GM18870 (cell line): ENCODE measurements around the gene SNCB.
A peak's percentile ranks its signal among the peaks of the same experiment; 100 is the strongest.

ENCODE experiments used
- ATAC-seq: cut with Tn5 transposase; IDR thresholded peaks from one replicate; pipeline ENCODE4 v1.9.1; 2021; ENCODE audit warnings: moderate library complexity; ENCODE audit not compliant: unreplicated experiment

The SNCB gene

DNA sequence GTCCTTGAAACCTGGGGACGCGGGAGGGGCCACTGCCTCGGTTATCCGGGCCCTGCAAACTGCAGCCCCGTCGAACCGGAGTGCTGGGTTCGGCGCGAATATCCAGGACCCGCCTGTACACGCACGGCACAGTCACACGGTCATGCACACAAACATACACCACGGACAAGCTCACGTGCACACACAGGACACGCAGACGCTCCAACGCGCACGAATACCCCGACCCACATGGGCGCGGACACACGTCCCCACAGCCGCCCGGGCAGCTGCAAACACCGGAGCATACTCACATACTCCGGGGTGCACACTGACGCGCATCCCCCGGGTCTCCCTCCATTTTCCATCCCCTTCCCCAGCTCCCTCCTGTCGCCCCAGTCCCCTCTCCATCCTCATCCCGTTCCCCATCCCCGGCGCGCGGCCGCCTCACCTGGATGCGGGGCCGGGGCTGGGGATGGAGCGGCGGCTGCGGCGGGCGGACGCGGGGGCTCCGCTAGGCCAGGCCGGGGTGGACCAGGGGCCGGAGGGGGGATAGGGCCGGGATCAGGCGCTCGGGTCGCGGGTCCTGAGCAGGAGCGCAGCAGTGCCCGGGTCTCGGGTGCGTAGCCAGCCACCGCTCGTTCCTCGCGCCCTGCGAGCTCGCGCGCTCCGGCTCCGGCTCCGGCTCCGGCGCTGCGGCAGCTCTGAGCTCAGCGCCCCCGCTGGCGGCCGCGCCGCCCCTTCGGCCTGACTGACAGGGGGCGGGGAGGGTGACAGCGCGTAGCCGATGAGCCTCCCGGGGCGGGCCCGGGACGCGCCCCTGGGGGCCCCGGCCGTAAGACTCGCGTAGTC, at the start of gene SNCB, which contains the start of gene EIF4E1B:
TSS of gene SNCB (minus strand) at position 682 of the 828 bp plus-strand sequence. CDS start 880 bp downstream, outside the sequence.
TSS of gene EIF4E1B (plus strand) at position 823 of the 828 bp plus-strand sequence. CDS start 12,113 bp downstream, outside the sequence.
- no peak for ATAC-seq

DNA sequence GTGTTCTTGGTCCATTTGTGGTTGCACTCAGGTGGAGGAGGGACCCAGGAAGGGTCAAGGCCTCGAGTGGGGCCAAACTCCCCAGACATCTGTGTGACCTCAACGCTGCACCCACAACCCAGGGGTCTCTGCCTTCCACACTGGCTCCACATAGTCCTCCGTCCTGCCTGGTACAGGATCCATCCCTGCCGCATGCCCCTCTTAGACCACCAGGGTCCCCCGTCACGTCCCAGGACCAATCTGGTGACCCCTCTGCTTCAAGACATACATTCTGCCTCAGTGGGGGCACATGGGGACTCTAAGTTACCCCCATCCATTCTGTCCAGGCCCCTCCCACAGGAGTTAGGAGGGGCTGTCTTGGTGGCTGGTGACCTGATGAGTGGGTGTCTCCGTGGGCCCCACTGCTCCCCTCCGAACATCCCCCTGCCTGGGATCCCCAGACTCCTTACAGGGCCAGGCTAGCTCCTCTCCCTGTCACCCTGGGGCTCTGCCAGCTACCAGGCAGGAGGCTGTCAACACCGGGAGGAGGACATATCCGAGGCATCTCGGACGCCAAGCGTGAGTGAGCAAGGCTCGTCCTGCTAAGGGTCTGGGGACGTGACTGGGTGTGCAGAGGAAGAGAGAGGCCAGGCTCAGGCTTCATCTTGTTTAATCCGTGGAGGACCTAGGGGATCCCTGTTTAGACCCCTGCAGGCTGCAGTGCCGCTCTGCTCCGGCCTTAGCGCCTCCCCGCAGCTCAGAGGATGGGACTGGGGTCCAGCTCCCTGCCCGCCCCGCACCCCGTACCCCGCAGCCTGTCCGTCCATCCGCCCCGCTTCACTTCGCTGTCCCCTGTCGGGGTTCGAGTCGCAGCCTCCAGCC, 49.3 kb upstream of the SNCB start:
- no peak for ATAC-seq

DNA sequence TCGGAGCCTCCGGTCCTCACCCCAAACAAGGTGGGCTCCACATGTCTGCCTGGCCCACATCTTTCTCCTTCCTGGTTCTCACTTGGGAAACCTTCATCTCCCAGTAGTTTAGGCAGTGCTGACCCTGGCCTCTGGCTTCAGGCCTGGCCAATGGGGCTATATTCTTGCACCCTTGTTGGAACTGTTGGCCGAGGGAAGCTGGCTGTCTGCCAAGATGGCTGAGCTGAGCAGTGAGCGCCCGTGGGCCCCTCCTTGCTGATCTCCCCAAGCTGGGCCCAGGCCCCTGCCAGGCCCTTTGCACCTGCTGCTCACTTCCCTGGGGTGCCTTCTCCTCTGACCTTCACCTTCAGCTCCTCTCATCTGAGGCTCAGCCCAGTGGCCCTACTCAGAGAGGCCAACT, 48.2 kb upstream of the SNCB start:
- no peak for ATAC-seq

DNA sequence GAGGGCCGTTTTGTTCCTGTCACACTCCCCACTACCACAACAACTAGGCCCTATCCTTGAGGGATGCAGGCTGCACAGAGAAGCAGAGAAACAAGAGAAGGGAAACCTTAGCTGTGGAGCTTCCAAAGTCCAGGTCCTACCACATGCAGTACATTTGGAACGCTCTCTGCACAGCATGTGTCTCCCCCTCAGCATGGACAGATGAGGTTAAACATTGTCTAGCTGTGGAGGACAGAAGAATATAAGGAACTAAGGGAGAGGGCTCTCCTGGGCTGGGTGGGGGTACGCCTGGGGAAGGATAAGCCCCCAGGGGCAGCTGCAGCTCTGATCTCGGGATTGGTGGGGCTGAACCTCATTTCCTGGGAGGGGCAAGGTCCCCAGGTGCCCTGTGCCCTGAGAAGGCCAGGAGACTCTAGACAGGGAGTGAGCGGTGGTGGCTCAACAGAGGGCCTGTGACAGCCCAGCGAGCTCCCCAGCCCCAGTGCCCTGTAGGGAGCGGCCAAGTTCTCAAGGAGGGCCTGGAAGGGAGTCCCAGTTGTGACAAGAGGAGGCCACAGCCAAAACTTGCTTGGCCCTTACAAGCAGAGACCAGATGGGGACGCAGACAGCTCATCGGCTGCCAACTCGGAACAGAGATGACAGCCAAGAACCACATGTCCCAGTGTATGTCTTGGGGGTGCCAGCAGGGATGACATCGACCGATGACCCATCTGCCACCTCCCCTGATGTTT, 47.0 kb upstream of the SNCB start:
- no peak for ATAC-seq

DNA sequence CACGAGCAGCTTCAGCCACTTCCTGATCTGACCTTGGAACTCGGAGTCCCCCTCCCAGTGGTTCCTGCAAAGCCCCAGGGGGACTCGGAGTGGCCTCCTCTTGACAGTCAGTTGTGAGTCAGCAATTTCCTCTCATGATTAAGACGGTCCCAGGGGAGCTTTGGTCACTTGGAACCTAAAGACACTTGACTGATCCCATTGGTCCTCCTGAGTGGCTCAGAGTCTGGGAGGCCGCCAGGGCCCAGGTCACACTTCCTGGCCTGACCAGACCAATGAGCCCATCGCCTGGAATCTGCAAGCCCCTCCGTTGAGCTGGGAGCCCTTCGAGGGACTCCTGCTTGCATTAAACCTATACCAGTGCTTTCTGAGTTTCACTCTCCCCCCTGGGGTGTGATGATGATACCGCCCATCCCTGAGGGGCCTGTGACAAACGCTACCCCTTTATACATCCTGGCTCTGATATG, 46.1 kb upstream of the SNCB start:
- ATAC-seq = peak; percentile 58

DNA sequence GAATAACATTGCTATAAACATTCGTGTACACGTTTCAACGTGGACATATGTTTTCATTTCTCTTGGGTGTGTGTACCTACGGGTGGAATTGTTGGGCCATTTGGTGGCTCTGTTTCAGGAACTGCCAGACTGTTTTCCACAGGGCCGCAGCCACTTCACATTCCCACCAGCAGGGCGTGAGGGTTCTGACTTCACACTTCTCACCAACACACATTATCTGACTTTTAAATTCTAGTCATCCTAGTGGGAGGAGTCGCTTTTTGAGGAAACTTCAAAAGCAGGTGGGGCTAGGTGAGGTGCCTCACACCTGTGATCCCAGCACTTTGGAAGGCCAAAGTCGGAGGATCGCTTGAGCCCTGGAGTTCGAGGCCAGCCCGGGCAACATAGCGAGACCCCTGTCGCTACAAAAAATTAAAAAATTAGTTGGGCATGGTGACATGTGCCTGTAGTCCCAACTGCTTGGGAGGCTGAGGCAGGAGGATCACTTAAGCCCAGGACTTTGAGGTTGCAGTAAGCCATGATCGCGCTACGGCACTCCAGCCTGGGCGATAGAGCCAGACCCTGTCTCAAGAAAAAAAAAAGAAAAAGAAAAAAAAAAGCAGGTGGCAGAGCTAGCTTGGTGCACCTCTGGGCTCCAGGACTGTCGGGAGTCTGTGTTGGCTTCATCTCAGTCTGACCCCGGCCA, 45.5 kb upstream of the SNCB start:
- no peak for ATAC-seq

DNA sequence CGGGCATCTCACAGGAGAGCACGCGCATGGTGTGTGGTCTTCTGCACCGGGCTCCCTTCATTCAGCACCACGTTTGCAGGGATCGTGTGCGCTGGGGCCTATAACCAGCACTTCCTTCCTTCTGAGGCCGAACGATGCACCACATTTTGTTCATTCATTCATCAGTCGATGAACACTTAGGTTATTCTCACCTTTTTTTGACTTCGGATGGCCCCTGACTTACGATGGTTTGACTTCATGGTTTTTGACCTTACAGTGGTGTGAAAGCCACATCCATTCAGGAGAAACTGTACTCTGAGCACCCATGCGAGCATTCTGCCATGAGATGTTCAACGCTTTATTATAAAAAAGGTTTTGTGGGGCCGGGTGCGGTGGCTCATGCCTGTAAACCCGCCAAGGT, 44.5 kb upstream of the SNCB start:
- ATAC-seq = no peak

DNA sequence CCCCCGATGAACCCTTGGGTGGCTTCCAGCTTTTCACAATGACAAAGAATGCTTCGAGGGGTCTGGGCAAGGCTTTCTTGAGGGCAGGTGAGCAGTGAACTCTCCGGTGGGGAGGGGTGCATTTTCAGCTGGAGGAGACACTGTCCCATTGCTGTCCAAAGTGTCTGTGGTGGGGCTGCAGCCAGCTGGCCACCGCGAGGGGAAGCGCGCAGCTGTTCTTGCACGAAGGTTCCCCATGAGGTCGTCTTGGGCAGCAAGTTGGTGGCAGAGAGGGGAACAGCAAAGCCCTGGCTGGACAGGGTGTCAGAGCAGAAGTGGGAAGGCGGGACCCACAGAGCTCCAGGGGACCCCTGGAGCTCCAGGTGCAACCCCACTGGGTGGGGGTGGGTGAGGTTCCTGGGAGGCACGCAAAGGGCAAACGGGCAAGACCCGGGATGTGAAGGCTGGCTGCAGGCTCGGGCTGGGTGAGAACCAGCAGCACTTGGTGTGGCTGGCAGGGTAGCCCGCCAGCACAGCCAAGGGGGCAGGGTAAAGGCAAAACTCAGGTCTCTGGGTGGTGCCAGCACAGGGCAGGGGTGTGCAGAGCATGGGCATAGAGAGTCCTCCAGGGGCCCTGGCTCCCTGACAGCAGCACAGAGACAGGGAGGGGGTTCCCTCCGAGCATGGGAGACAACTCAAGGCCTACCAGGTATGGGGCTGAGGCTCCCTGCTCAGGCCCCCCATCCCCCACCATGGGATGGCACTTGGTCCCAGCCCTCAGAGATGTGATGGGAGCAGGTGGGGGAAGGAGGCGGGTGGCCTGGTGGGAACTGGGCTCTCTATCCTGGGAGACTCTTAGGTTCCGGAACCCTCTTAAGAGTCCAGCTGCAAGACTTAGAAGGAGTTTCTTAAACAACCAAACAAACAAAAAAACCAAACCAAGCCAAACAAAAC, 43.6 kb upstream of the SNCB start:
- ATAC-seq = no peak

DNA sequence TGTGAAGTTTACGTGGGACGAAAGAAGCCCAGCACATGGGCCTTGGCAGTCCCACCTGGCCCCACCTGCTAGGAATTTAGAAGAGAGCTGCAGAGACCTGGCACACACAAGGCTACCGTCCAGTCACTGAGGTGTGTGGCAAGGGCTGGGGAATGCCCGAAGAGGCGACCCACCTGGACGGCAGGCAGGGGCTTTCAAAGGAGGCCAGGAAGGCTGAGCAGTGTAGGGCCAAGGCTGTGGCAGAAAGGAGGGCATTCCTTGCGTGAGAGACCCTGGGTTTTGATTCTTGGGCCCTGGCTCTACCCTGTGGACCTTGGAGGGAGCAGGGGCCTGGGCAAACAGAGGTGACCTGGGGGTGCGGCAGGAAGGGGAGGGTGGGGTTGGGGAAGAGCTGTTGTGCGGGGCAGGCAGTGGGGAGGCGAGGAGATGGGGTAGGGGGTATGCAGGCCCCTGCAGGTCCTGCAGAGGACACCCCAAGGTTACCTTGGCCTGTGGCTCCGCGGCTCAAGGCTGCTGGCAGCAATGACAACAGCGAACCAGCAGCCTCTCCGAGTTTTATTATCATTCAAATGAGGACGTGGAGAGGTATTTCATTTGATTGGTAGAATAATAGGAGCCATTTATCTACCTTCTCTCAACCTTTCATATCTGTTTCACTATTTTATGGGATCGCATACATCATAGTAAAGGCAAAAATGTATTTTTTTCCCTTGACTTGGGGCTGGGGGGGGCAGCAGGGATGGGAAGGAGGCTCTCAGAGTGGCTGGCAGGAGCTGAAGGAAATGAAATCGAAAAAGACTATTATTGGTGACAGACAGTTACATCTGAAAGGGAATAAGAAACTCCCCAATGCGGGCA, 41.8 kb upstream of the SNCB start:
- no peak for ATAC-seq

DNA sequence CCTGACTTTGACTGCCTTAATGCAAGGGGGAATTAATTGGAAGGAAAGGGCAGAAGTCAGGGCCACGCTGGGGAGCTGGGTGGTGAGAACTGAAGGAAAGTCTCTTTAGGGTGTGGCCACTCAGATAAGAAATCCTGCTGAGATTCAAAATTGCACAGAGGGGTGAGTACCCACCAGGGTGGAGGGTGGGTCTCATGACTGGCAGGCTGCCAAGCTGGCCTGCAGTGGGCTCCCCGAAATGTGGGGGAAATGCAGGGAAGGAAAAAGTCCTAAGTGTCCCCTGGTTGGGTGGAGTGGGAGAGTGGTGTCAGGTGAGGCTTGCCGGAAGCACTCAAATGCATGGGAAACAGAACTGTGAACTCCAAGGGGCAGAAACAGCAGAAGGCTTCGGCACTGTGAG, 41.1 kb upstream of the SNCB start:
- ATAC-seq = no peak

DNA sequence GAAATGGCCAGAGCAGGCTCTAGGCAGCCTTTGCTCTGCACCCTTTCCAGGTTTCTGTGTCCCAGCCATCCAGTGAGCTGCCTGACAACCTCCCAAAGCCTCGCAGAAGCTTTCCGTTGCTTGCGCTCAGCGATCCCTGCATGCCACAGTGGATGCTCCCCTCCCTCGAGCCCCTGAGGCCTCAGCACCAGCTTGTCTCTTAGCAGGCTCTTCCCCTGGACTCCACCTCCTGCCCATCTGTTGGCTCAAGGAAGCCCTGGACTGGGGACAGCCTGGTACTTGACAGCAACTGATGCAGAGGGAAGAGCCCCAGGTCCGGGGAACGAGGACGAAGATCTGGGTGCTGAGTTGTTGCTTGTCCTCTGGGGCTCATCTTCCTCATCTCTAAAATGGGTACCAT, 40.1 kb upstream of the SNCB start:
- ATAC-seq = no peak

DNA sequence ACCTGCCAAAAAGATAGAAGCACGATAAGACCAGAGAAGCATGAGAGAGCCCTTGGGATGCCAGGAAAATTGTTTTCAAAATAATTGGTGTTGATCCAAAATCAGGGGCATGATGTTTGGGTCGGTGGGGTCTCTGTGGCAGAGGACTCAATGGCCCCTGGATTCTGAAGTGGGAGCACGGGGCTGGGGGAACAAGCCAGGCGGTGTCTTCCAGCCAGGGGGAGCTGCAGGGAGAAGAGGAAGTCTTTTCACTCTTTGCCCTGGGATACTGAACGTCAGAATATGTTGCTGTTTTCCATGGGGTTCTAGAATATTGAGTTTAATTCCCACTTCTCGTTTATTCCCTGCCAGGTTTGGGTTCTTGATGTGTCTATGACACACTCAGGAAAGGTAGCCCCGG, 37.3 kb upstream of the SNCB start:
- ATAC-seq = no peak

DNA sequence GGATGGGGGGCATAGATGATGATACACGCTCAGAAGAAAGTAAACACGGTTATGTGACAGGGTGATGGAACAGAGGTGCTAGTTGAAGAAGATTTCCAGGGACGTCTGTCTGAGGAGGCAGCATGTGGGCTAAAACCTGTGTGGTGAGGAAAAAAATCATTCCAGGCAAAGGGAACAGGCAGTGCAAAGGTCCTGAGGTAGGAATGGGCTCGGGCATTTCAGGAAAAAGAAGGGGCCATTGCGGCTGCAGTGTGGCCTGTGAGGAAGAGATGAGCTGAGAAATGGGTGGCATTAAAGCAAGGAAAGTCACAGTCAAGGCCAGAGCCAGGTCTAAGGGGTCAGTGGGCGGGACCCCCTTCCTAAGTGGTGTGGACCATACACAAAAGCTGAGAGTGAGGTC, 35.2 kb upstream of the SNCB start:
- ATAC-seq = no peak

DNA sequence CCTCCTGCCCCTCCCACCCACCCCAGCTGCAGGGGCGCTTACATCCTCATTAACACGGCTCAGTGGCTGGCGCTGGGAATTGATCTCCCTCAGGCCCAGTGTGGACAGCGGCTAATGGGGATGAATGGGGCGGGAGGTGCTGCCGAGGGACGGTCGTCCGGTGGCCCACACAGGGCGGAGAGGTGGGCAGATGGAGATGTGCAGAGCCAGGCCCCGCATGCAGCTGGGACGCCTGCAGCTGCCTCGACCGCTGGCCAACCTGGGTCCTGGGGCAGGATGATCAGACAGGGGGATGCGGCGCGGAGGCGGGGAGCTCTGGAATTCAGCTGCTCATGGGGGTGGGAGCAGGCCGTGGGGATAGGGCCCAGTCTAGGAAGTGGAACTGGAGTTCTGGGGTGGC, 34.6 kb upstream of the SNCB start:
- ATAC-seq = no peak

DNA sequence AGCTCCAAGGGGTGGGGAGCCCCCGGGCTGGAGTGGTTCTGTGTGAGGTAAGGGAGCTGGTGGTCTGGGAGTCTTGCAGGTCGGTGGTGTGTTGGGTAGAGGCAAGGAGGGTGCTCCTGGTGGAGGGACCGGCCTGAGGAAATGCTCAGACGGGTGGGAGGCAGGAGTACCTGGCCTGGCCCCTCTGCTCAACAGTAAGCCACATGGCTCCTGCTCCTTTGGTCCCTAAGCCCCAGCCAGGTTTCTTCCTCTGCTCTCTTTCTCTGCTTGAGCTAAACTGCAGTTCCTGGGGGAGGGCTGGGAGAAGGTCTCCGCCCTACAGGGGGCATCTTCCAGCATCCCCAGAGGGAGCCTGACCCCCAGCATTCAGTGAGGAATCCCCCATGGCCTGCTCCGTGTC, 34.1 kb upstream of the SNCB start:
- ATAC-seq = no peak

DNA sequence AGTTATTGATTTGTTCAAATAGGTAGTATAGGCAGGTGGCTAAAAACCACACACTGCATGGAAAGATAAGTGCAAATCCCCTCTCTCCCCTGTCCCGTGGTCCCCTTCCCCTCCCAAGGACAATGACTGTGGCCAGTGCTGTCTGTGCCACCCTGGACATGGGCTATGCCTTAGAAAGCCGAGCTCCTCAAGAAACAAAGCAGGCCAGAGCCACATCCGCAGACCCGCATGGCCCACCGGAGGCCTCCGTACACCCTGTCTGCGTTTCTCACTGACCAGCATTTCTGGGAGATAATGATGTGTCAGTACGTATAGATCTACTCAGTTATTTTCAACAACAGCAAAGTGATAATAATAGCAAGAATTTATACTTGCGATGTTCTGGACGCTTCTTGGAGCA, 33.2 kb upstream of the SNCB start:
- ATAC-seq = no peak

DNA sequence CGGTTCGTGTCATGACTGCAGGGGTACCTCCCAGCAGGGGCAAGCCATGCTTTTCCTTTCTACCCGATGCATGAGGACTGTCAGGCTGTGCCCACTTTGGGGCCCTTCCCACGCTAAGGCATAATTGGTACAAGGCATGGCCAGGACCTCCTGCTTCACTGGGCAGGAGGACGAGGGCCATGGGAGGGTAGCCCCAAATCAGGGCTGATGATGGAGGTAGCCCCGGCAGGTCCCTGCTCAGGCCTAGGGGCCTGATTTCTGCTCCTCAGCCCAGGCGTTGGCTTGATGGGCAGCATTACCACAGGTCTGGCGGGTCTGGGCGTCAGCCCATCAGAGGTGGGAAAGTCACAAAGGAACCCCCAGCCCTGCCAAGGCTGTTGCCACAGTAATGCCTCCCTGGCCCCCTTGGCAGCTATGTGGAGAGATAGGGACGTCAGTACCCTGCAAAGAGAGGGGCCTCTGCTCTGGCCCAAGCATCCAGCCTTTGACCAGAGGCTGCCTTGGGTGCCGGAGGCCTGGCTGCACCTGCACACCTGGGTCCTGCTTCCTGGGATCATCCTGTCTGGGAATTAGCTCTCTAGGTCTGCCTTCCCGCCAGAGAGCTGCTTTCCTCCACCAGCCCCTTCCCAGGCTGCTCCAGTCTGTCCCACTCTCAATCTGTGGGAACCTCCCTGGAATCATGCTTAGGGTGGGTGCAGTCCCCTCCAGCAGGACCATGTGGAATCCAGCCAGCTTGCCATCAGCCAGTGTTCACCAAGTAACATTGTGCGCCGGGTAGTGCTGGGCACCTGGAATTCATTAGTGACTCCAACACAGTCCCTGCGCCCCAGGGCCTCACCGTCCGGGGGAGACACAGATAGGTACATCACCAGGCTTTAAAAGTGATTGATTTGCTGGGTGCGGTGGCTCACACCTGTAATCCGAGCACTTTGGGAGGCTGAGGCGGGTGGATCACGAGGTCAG, 32.3 kb upstream of the SNCB start:
- no peak for ATAC-seq
